HG03159 (cell line): ENCODE results near the gene PDE2A.

Source experiments
- ATAC-seq: cut with Tn5 transposase; IDR thresholded peaks from one replicate; pipeline ENCODE4 v1.9.1; 2021; ENCODE audit warnings: mild to moderate bottlenecking, moderate library complexity; ENCODE audit not compliant: unreplicated experiment

Gene PDE2A

DNA sequence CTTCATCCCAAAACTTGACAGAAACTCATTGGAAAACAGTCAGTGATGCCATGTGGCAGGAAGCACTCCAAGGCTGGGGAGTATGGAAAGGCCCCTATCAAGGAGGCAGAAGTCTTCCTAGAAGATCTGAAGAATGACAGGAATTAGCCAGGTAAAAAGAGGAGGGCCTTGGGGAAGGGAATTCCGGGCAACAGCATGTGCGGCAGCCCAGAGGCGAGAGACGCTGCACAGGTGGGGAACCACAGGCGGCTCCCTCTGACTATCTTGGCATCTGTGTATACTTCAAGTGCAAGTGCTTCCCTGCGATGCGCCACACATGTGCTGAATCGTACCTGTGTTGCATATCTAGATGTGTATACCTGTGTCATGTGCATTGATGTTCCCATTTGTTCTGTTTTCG lies 12.7 kb downstream of the PDE2A start:
- no peak for ATAC-seq

GRCh38 chr11:72658989-72659640 lies 15.1 kb downstream of the PDE2A start:
- ATAC-seq, result no peak

DNA sequence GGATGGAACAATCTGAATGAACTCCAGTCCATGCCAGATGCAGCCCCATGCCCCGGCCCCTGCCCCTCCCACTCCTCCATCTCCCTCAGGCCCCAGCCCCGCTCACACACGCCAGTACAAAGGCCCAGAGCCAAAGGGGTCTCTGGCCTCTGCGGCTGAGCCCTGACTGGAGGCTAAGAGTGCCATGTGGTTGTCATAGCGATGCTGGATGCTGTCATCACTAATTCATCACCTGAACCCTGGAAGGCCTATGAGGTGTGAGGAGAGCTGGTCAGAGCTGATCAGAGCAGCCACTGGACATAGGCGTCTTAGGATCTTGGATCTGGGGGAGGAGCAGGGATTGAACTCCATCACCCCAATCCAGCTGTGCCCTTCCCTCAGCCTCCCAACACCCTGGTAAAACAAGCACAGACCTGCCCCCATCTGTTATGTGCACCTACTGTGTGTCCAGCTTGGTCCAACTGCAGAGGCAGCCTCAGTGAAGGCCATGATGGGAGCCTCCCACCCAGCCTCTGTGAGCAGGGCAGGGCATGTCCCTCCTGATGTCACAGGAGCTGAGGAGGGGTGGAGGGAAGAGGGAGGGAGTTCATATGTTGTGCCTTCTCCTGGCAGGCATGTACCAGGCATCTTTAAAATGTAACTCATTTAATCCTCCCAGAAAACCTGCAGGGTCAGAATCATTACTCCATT lies 16.7 kb downstream of the PDE2A start:
- ATAC-seq, result no peak

- no peak for ATAC-seq
Observed at GRCh38 chr11:72655896-72656464, 18.2 kb downstream of the PDE2A start.

DNA sequence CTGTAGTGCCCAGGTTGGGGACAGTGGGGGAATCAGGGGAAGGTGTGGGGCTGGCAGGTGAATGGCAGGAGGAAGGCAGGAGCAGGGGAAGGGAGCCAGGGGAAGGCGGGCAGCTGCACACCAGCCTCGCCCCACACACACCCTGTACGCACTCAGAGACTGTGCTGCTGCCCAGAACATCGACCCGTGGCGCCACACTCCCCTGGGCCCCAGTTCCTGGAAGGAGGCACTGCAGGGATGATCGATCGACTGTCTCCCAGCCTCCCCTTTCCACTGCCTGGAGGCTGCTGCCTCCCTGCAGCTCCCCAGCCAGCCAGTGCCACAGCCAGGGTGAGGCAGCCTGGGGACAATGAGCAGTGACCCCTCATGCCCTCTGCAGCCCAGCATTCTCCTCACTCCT lies 19.2 kb downstream of the PDE2A start:
- ATAC-seq, result no peak

GRCh38 chr11:72653649-72654048 lies 20.6 kb downstream of the PDE2A start:
- ATAC-seq, result no peak

DNA sequence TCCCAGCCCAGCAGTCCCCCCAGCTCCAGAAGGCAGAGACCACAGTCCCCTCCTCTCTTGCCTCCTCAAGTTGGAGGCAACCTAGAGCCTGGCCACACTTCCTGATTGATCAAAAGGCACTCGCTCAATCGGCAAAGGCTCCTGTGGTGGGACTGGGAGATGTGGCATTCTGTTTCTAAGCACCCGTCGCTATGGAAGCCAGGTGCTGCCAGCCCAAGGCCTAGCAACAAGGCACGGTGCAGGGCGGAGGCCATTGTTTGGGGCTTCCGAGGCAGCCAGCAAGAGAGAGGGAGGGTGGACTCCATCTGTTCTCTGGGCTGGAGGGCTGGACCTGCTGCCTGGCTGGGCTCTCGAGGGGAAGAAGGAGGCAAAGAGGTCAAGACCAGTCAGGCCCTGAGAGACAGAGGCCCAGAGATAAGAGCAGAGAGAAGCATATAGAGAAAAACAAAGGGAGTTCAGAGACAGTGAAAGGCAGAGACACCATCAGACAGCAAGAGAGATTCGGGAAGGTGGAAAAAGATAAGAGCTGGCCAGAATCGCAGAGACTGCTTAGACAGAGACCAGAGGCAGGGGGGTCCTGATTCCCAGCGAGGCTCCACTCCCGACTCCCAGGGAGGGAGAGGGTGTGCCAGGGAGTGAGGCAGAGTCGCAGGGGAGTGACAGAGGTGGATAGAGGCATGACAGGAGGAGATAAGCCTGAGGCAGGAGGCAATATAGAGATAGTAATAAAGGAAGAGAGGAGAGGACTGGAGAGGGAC lies 21.2 kb downstream of the PDE2A start:
- no peak for ATAC-seq

DNA sequence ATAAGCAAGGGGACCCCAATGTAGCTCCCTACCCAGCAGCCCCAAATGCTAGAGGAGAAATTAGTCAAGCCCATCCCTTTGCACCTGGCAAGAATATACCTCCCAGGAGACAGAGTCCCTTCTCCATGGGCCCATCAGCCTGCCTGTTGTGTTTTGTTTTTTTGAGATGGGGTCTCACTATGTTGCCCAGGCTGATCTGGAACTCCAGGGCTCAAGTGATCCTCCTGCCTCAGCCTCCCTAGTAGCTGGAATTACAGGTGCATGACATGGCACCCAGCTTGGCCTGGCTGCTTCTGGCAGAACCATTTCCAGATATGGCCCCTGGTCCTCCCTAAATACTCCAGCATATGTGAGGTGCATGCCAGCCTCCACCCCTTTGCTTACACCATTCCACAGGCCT lies 22.1 kb downstream of the PDE2A start:
- no peak for ATAC-seq

GRCh38 chr11:72649215-72649976 lies 24.8 kb downstream of the PDE2A start:
- ATAC-seq, result no peak

DNA sequence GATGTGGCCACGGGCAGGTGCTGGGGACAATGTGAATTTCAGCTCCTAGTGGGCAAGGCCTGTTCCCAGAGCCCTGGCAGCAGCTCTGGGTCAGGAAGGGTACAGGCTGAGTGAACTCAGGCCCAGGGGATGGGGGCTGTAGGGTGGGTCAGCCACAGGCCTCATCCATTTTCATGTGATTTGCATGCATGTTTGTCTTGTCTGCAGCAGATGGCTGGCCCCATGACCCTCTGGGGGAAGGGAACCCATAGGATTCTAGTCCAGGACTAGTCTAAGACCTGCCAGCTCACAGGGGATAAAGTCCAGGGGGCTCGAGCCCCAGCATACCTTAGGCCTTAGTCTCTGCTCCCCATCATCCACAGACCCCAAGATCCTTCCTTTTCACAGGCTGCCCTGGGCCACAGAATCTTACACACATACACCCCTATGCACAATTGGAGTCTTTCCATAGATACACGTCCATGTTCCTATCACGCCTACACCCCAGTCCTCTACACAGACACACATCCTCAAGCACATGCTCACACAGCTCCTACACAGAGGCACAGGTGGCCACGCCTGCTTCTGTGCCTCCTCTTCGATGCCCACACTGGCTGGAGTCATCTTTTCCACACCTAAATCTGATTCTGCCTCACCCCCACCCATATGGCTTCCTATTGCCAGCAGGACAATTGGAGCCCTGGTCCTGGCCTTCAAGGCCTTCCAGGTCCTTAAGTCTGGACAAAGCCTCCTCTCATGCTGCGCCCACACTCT lies 25.7 kb downstream of the PDE2A start:
- ATAC-seq, result no peak

GRCh38 chr11:72647882-72648281 lies 26.3 kb downstream of the PDE2A start:
- ATAC-seq, result no peak

GRCh38 chr11:72646472-72646871 lies 27.8 kb downstream of the PDE2A start:
- ATAC-seq, result no peak

GRCh38 chr11:72646024-72646423 lies 28.2 kb downstream of the PDE2A start:
- no peak for ATAC-seq

DNA sequence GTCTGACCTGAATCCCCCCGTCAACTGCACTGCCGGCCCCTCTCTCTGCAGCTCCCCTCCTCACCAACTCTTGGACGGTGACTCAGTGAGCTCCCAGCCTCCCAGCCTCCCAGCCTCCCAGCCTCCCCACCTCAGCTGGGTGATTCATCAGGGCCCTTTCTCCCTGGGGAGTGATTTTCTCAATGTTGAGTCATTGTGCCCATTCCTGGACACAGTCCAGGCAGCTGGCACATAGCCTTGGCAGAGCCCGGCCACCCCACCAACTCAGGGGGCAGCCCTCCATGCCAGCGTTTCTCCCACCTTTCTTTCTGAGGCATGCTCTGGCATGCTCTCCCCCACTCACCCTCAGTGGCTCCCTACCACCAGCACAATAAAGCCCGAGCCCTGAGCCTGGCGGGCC lies 30.7 kb downstream of the PDE2A start:
- no peak for ATAC-seq

- peak; percentile 47 for ATAC-seq
Observed at GRCh38 chr11:72642884-72643522, 31.2 kb downstream of the PDE2A start.

GRCh38 chr11:72642043-72642883 lies 32.0 kb downstream of the PDE2A start:
- ATAC-seq, result peak; percentile 8

DNA sequence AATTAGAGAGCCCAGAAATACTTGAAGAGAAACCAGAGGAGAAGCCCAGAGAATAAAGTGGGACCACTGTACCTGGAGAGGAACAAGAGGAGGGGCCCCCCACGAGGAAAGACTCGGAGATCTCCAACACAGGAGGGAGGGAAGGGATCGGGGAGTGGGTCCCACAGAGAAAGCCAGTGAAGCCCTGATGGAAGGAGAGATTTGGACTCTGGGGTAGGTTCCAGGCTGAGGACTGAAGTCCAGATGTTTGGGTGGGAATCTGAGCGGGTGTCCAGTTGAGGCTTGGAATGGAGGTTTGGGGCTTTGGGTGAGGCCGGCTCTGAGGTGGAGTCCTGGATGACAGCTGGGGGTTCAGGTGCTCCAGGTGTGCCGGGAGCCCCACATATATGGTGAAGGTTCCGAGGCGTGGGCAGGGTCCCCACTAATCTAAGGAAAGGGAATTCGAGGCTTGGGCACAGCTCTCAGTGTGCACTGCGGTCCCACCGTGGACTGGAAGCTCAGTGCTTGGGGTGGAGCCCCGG lies 32.6 kb downstream of the PDE2A start:
- ATAC-seq, result no peak

DNA sequence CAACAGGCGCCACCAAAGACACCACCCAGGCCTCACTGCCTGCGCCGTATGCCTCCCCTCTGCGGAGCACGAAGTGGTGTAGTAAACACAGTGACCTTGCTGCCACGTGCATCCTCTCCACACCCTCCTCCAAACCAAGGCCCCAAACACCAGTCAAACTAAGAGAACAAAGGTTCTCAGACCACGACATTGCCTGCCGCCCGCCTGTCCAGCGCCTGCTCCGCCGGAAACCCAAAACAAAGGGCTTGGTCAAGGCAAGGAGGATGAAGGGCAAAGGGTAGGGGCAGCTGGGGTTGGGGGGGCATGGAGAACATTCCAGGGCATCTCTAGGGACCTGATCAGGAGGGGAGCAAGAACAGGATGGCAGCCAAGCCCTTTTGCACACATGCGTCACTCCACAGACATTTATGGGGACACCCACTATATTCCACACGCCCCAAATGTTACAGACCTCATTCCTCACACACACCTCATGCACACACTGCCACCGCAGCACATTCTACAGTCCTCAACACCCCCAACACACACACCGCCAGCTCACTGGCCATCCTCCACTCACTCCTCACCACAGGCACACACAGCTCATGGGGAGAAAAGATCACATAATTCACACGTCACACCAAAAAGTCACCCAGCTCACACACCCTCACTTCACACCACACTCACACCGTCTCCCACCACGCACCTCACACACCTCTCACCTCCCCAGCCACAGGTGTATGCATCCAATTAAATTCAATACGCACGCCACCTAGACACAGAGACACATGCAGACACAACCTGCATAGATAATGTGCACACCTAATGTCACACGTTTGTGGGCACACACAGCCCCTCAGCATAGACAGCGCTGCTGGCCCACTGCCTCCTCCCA lies 34.5 kb downstream of the PDE2A start:
- ATAC-seq, result no peak
